Activated gamma-delta T cell (primary cell): Measurements from ENCODE around the gene HELZ.
"Not testable (repeated sequence)": the region's sequence is repeated elsewhere in the genome, so short reads cannot be mapped to it uniquely, and the experiment has no call there.

Source experiments
- DNase-seq: peaks from one replicate; lab custom pipeline; 2025; lab: John Stamatoyannopoulos, UW

HELZ gene

DNA sequence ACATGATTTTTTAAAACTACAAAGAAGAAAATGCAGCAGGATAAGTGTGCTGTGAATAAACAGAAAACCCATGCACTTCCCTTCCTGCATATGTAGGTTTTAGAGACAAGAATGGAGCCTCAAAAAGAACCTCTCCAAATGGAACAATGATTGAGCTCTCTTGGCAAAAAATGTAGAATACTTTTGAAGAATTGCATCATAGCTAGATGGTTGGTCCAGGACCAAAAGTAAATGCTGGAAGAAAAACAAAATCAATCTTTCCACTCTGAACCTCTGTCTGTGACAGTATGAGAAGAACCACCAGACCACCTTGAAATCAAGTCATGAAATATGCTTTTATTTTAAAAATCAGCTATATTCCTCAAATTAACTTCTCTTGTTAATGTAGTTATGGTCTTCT is 17.5 kb downstream of the HELZ start:
- no peak for DNase-seq

DNA sequence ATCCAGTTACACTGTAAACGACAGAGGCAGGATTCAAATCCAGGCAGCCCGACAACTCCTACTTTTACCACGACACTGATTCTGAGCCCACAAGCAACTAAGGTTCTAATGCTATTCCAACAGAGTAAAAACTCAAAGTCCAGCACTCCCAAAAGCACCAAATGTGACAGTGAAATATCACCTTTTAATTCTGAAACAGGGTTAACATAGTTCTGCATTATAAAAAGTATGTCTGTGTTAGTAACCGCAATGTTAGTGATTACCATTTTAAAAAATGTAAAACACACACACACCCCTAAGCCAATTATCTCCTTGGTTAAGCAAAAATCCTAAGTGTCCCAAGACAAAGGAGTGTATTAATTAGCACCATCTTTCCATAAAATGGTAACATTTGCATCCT is 19.7 kb downstream of the HELZ start:
- no peak for DNase-seq

DNA sequence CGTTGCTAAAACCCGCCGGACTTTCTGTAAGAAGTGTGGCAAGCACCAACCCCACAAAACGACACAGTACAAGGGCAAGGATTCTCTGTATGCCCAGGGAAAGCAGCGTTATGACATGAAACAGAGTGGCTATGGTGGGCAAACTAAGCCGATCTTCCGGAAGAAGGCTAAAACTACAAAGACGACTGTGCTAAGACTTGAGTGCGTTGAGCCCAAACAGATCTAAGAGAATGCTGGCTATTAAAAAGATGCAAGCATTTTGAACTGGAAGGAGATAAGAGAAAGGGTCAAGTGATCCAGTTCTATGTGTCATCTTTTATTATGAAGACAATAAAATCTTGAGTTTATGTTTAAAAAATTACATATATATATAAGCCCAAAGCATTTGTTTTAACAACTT is 20.3 kb downstream of the HELZ start:
- DNase-seq: no peak

DNA sequence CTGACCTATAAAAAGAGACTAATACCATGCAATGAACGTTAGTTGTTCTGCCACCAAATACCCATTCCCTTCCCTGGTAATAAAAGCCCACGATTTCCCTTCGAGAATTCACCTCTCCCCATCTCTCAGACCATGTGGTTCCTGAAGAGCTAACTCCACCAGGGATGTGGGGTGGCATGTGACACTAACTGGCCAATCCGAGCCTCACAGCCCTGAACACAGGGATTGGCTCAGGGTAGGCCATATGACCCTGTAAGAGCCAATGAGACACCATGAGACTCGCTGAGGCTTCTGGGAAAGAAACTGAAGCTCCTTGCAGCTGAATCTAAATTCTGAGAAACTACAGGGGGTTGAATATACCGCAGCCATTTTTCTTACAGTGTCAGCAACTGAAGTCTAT is 21.1 kb downstream of the HELZ start:
- no peak for DNase-seq

DNA sequence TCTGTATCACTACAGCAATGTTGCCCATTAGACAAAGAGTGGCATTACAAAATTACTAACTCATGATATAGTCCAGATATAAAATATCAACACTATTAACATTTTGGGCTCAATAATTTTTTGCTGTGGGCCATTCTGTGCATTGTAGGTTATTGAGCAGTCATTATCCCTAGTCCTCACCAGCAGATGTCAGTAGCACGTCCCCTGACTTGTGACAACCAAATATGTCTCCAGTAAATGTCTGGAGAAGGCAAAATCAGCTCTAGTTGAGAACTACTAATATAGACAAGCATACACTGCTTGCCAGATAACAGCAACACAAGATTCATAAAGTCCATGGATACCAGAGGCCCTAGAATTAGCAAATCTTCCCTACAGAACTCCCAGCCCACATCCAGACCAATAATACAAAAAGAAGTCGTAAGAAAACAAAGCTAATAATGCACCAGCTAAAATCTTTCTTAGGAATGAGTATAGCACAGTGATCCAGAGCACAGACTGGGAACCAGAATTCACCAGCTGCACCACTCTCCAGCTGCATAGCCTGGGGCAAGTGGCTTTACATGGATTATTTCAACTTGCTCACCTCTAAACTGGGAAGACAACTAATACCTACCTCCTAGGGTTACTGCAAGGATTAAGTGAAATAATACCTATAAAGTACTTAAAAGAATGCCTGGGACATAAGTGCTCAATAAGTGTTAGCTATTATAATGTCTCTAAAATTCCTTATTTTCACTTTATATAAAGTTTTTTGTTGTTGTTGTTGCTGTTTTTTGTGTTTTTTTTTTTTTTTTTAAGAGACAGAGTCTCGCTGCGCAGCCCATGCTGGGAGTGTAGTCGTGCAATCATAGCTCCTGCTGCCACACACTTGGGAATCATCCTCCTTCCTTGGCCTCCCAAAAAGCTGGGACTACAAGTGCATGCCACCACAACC is 23.7 kb downstream of the HELZ start:
- DNase-seq: no peak

DNA sequence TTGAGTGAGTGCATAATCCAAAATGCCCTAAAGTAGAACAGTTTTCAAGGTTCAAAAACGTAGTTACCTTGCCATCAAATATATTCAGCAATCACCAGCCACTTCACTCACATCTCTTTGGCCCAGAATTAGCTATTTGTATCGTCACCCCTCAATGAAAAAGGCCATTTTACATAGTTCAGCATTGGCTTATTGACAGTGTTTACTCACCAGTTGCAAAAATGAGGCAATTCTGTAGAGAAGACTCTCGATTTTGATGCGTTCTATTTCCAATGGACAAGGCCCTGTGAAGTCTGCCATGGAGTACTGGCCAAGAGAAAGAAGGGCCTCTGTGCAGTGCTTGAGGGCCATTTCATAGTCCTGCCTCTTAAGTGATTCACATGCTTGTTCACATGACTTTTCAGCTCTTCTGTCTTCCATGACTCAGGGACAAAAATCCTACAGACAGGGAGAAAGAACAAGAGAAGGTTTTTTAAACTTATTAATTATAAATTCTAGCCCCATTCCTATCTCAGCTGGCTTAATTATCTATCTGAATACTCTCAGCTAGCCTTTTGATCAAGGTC is 26.5 kb downstream of the HELZ start:
- DNase-seq: no peak

DNA sequence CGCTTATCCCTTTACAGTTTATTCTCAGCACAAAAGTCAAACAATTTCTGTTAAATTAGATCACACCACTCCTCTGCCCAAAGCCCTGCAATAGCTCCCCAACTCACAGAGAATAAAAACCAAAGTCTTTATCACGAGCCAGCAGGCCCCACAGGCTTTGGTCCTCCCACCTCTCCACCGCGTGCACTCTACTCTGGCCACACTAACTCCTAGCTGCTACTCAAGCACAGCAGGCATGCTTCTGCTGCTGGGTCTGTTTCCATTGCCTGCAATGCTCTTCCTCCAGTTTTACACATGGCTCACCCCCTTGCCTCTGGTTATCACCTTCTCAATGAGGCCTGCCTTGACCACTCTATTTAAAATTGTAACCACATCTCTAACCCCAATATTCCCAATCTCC is 27.6 kb downstream of the HELZ start:
- DNase-seq: no peak

DNA sequence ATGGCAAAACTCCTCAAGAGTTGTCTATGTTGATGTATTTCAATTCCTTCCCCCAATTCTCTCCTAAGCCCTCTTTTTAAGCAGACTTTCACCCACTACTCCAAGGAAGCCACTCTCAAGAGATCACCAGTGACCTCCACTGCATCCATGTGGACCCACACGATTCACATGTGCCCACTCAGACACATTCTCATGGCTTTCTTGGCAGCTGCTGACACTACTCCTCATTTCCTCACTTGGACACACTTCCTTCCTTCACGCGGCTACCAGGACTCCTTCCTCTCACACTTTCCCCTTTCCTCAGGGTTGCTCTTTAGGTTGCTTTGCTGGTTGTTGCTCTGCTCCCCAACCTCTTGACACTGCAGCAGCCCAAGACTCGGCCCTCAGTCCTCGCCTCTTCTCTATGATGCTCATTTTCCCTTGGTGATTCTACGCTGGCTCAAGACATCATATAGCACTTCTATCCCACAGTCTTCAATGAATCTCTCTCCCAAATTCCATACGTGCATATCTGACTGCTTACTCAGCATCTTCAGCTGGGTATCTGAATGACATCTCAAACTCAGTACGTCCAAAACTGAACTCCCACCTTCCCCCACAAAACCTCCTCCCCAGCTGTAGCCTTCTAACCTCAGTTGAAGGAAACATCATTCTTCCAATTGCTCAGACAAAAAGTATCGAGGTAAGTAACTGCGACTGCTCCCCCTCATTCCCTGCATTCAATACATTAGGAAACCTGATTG is 28.2 kb downstream of the HELZ start:
- DNase-seq: no peak

DNA sequence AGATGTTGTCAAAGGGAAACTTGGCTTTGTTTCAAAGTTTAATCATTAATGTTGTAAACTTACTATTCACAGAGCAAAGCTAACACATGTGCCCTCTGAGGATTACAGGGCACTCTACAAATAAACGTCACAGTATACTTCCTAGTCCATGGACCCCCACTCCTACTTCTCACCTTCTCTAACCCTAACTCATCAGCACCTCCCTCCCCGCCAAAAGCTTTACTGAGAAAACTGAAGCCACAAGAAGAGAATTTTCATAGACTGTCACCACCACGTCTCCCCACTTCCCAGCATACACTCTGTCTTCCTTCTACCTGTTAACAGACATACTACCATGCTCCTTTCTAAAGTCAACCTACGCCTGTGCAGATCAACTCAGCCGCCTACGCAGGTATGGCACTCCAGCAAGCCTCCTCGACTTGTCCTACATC is 29.0 kb downstream of the HELZ start:
- no peak for DNase-seq

DNA sequence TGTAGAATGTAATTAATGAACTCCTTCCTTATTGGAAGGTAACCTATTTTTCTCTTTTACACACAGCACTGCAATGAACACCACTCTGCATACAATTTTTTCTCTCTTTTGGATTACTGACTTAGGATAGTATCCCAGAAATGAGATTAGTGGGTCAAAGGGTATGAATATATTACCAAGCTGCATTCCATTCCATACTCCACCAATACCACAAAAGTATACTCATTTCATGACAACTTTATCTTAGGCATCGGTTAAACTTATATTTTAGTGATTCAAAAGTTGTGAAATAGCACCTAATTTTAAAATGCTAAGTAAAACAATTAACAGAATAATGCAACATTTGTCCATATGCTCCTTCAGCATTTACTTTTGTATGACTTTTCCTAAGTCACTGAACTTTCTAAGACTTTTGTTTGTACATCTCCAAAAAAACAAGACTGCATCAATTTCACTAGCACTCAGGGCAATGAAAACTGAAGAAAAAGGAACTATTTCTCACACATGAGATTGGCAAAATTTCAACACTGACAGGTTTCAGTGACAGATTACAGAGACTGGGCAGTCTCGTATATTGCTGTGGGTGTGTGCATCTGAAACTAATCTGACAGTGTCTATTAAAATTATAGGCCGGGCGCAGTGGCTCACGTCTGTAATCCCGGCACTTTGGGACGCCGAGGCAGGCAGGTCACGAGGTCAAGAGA is 32.1 kb downstream of the HELZ start:
- DNase-seq: no peak

DNA sequence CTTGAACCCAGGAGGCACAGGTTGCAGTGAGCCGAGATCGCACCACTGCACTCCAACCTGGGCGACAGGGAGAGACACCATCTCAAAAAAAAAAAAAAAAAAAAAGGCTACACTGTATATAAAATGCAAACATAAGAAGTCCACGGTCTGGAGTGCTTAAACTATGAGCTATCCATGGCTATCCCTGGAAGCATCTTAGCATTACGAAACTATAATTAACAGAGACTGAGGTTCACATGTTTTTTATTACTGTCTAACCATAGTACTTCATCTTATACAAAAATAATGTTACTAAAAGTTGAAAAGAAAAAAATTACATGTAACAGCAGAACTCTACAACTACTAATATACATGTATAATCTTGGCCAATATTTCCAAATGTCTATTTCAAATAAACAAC is 32.8 kb downstream of the HELZ start:
- no peak for DNase-seq

DNA sequence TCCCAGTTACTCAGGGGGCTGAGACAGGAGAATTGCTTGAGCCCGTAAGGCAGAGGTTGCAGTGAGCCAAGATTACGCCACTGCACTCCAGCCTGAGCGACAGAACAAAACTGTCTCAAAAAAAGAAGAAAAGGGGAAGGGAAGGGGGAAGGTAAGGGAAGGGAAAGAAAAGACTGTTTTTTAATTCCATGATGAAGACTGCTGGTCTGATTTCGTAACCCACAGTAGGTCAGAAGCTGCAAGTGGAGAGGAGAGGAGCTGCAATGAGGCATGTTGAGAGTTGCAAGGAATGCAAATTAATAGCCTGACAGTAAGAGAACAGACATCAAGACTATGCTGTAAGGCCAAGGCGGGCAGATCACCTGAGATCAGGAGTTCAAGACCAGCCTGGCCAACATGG is 33.3 kb downstream of the HELZ start:
- no peak for DNase-seq

DNA sequence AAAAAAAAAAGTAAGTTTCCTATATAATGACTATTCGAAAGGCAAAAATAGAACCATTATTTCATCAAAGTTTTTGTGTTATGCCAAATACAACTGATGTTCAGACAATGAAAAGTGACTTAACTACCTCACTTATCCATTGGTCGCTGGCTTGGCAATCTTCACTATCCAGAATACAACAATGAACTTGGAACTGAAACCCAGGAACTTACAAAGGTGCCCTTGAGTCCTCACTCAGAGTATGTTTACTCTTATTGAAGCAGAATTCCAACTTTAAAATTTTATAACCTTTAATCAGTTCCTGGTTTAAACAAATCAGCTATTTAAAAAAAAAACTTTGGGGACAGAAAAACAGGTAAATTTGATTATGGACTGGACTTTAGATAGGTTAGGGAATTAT is 34.1 kb downstream of the HELZ start:
- DNase-seq: no peak

DNA sequence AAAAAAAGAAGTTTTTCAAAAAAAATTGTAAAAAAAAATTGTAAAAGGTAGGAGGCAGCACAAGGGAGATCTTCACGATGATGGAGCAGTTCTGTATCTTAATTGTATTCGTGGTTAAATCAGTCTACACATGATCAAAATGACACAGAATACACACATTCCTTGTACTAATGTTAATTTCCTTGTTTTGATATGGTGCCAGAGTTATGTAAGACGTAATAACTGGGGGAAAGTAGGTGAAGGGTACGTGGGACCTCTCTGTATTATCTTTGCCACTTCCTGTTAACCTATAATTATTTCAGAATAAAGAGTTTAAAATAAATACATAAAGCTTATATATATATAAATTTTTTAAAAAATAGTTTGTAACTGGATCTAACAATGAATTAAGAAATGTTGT is 36.8 kb downstream of the HELZ start:
- DNase-seq: no peak

DNA sequence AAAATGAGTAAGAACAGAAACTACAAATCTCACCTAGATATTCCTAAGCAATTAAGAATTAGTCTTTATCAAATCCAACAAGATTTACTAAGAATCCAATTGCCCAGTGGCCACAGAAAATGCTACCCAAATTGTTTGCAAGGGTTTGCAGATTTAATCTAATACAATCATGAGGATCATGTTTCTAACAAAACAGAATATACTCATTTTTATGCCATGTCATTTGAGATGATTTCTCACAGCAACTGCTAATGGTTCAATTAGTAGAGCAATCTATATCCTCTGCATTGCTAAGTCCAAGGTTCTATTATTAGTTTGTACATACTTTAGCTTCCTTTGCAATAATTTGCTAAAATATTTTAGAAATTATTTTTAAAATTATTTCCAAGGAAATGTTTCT is 41.2 kb downstream of the HELZ start:
- no peak for DNase-seq

DNA sequence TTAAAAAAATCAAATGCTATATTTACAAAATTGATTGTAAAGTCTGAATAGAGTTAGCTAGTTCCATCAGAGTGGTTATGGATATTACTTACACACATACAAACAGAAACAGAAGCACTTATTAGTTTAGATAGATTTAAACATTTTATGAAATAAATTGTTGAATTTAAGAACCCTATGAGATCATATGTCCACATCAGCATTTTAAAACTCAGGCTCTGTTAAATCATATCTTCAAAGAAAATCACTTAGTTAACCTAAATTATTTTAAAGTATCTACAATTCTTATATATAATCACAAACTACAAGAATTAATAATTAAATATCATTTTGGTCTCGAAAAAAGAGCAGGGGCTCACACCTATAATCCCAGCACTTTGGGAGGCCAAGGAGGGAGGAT is 42.5 kb downstream of the HELZ start:
- no peak for DNase-seq

DNA sequence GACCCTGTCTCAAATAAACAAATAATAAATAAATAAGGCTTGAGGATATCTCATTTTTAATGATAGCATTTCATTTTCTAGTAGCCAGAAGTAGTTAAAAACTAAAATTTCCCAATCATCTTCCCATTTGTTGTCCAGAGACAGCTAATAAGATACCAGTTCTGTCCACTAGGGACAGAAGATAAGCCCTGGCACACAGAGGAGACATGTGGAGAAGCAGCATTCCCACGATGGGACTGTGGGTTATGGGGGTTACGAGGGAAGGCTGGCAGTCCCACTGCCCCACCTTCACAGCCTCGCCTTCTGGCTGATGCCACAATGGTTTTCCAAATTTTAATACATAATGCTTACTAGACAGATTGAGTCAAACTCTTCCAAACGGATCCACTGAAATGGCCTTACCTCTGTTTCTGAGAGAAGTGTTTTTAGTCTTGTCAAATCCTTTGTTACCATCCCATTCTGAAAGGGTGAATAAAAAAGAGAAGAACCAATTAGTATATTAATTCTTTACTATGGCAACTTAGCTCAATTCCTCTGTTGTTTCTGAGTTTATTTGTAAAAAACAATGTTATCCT is 44.2 kb downstream of the HELZ start:
- no peak for DNase-seq

DNA sequence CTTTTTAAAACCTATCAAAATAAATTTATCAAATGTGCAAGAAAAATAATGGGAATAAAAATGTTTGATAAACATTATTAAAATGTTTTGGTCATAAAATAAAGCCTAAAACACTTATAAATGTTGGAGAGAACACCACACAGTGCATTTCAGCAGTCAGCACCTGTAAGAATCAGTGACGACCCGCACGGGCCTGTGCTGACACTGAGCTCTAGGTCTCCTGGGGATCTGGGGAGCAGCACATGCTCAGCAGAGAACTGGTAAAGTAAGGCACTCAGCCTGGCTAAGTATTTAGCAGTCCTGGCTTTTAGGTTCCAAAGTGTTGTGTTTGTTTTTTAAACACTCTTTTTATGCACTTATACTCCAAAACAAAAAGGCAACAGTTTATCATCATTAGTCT is 46.9 kb downstream of the HELZ start:
- DNase-seq: no peak

DNA sequence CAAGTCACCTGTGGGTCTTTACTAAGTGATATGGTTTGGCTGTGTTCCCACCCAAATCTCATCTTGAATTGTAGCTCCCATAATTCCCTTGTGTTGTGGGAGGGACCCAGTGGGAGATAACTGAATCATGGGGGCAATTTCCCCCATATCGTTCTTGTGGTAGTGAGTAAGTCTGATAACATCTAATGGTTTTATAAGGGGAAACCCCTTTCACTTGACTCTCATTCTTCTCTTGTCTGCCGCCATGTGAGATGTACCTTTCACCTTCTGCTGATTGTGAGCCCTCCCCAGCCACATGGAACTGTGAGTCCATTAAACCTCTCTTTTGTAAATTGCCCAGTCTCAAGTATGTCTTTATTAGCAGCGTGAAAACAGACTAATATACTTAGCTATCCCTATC is 48.0 kb downstream of the HELZ start:
- DNase-seq: not testable (repeated sequence)

DNA sequence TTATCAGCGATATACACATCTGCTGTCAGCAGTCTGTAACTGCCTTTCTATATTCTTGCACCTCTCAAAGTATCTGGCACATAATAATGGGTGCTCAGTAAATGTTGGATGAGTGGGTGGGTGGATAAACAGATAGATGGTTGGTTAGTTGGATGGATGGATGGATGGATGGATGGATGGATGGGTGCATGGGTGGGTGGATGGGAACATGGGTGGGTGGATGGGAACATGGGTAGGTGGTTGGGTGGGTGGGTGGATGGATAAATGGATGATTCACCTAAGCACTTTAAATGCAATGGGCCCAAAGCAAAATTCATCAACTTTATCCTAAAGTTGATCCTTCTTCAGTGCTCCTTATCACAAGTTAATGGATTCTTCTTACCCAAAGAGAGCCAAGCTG is 48.6 kb downstream of the HELZ start:
- no peak for DNase-seq

DNA sequence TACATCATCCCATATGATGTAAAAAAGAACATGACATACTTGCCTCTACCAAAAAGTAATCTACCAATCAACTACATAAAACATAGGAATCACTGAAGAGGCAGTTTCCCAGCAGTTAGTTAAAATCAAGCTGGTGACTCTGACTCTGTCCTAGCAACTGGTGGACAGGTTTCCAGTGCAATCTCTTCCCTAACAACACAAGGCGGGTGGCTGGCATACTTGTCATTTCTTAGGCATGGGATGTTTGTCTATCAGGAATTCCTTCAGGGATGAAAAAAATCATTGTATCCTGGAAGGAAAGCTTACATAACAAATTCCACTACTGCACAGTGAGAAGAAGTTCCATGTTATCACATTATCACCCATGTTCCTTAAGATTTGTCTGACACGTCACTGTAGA is 50.9 kb downstream of the HELZ start:
- DNase-seq: no peak

DNA sequence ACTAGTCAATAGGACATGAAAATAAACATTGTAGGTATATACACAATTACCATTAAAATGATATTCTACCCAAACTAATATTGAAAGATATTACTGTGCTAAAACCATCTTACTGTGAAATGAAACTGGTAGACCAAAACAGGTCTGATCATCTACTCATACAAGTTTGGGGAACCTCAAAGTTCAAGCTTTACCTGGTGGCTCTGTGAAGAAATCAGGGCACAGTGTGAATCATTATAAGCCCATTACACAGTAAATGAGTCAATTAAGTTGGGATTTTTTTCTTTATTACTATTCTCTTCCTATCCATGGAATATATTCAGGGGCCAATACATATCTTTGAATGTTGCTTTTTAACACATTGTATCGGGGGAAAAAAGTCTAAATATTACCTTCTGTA is 57.1 kb downstream of the HELZ start:
- DNase-seq: no peak
